HepG2 (cell line): ENCODE data around the gene KIF26B. TPM values are rescaled to one million over a fixed set of nuclear protein-coding genes. Genes with fewer than 3 reads are reported as not detected.

Source experiments
- ATAC-seq: fragments of 200-7000 bp; cut with Tn5 transposase; 3 replicates; pipeline ENCODE4 v1.9.1; 2020; ENCODE audit warnings: mild to moderate bottlenecking, moderate library complexity
- BruUV-seq: library from RNA; stranded (reverse); fragments of 400-500 nt; replicated peaks from 2 replicates; lab custom pipeline; 2021; lab: Mats Ljungman, UMichigan
- CTCF ChIA-PET: fragments of 300-600 bp; formaldehyde crosslinking; extraction: SDS; loops from one replicate; lab custom pipeline; 2021; ENCODE audit warnings: low total read pairs, inconsistent platforms, low intra/inter-chr PET ratio; lab: Yijun Ruan, JAX
- POLR2A ChIA-PET: fragments of 350-600 bp; sonication (Branson Sonifier 250); formaldehyde crosslinking; loops from one replicate; lab custom pipeline; 2020; ENCODE audit warnings: antibody characterized with exemption, inconsistent platforms; lab: Yijun Ruan, JAX
- DNase-seq: peaks from one replicate; pipeline ENCODE4 v3.0.0-alpha.2; 2015; ENCODE audit warnings: low spot score
- FAIRE-seq: peaks from 3 replicates; lab custom pipeline; 2011; peaks lifted over from hg19 to GRCh38; lab: Jason Lieb, UNC
- H2AFZ ChIP-seq: one replicate; pipeline ENCODE4 v1.6.1; 2011; ENCODE audit warnings: low read length, inconsistent platforms
- H3K27ac ChIP-seq: fragments of 300-600 bp; 3 replicates; pipeline ENCODE4 v1.8.0; 2011; ENCODE audit warnings: mixed run types, mild to moderate bottlenecking, mixed read lengths, low read length, inconsistent platforms; ENCODE audit not compliant: insufficient read depth; ENCODE audit errors: extremely low read length
- H3K27me3 ChIP-seq, 2 experiments: fragments of 200-600 bp in 1 of 2; 2 replicates in 1 of 2; 3 replicates in 1 of 2; pipeline versions ENCODE4 v1.6.0 to v1.8.0; 2011; ENCODE audit warnings: low read length in 2 of 2, mild to moderate bottlenecking in 2 of 2, moderate library complexity in 2 of 2, inconsistent platforms in 1 of 2; ENCODE audit not compliant: insufficient read depth in 2 of 2, control insufficient read depth in 1 of 2
- H3K36me3 ChIP-seq, 2 experiments: fragments of 200-600 bp in 1 of 2; replicated peaks in 1 of 2; 2 replicates in 1 of 2; 3 replicates in 1 of 2; pipeline versions ENCODE4 v1.5.1 to v1.8.0; 2011; ENCODE audit warnings: low read length in 2 of 2, inconsistent platforms in 1 of 2; ENCODE audit not compliant: insufficient read depth in 2 of 2, control insufficient read depth in 1 of 2
- H3K4me1 ChIP-seq: 2 replicates; pipeline ENCODE4 v1.5.1; 2012; ENCODE audit warnings: low read length, inconsistent platforms; ENCODE audit not compliant: insufficient read depth
- H3K4me2 ChIP-seq: 2 replicates; pipeline ENCODE4 v1.6.0; 2011; ENCODE audit warnings: low read depth, low read length, inconsistent platforms
- H3K4me3 ChIP-seq, 3 experiments: fragments of 200-600 bp in 1 of 3; sonication (generic), shearing (Covaris generic) in 1 of 3; replicated peaks in 1 of 3; 2 replicates each; pipeline ENCODE4 v1.5.1; 2011 to 2016; ENCODE audit warnings: low read length in 3 of 3, inconsistent platforms in 2 of 3, low read depth in 2 of 3, mild to moderate bottlenecking in 2 of 3, control low read depth in 1 of 3, mixed read lengths in 1 of 3; ENCODE audit not compliant: insufficient read depth in 1 of 3
- H3K79me2 ChIP-seq: one replicate; pipeline ENCODE4 v1.6.1; 2011; ENCODE audit warnings: low read length, inconsistent platforms; ENCODE audit not compliant: insufficient read depth
- H3K9ac ChIP-seq: 2 replicates; pipeline ENCODE4 v1.6.0; 2011; ENCODE audit warnings: mild to moderate bottlenecking, low read depth, low read length, inconsistent platforms; ENCODE audit not compliant: insufficient read depth
- H3K9me3 ChIP-seq: 2 replicates; pipeline ENCODE4 v1.5.1; 2012; ENCODE audit warnings: mild to moderate bottlenecking, low read length
- H4K20me1 ChIP-seq: 2 replicates; pipeline ENCODE4 v1.6.0; 2011; ENCODE audit warnings: inconsistent platforms, mild to moderate bottlenecking, low read length, moderate library complexity; ENCODE audit not compliant: insufficient read depth
- HCFC1 ChIP-seq: fragments of 150-350 bp; IDR thresholded peaks from 2 replicates; pipeline ENCODE4 v1.6.1; 2014; ENCODE audit warnings: low read depth, low read length
- HHEX ChIP-seq: IDR thresholded peaks from 2 replicates; pipeline ENCODE4 v1.6.1; 2016; ENCODE audit warnings: control low read depth
- HOXA9 ChIP-seq: sonication (generic); formaldehyde crosslinking; IDR thresholded peaks from 2 replicates; pipeline ENCODE4 v1.8.1; 2022; ENCODE audit warnings: missing genetic modification reagents, mild to moderate bottlenecking, moderate library complexity, borderline replicate concordance
- POLR2AphosphoS2 ChIP-seq: IDR thresholded peaks from 2 replicates; pipeline ENCODE4 v1.6.1; 2011; ENCODE audit warnings: low read depth, low read length, improper control_type of control experiment
- PPARG ChIP-seq: conservative IDR thresholded peaks from 2 replicates; pipeline ENCODE4 v1.6.1; 2016; ENCODE audit warnings: missing biosample characterization, missing genetic modification reagents
- RAD51 ChIP-seq: fragments of 450-650 bp; IDR thresholded peaks from 2 replicates; pipeline ENCODE4 v1.6.1; 2016; ENCODE audit warnings: borderline replicate concordance
- RCOR2 ChIP-seq: IDR thresholded peaks from 2 replicates; pipeline ENCODE4 v1.6.1; 2016; ENCODE audit warnings: missing biosample characterization, missing genetic modification reagents
- REL ChIP-seq: sonication (generic); formaldehyde crosslinking; conservative IDR thresholded peaks from 2 replicates; pipeline ENCODE4 v1.8.0; 2022; ENCODE audit warnings: mild to moderate bottlenecking, missing genetic modification reagents, moderate library complexity
- THRA ChIP-seq: sonication (generic); formaldehyde crosslinking; IDR thresholded peaks from 2 replicates; pipeline ENCODE4 v1.4.0; 2020; ENCODE audit warnings: missing genetic modification reagents, borderline replicate concordance
- XBP1 ChIP-seq: sonication (generic); formaldehyde crosslinking; IDR thresholded peaks from 2 replicates; pipeline ENCODE4 v1.5.0; 2020; ENCODE audit warnings: missing genetic modification reagents
- ZBTB38 ChIP-seq: sonication (generic); formaldehyde crosslinking; IDR thresholded peaks from 2 replicates; pipeline ENCODE4 v1.5.1; 2020; ENCODE audit warnings: mild to moderate bottlenecking, missing genetic modification reagents
- ZNF576 ChIP-seq: sonication (generic); formaldehyde crosslinking; IDR thresholded peaks from 2 replicates; pipeline ENCODE4 v1.4.0; 2020; ENCODE audit warnings: mild to moderate bottlenecking, missing genetic modification reagents
- ZXDC ChIP-seq: sonication (generic); formaldehyde crosslinking; IDR thresholded peaks from 2 replicates; pipeline ENCODE4 v1.5.0; 2020; ENCODE audit warnings: mild to moderate bottlenecking, missing genetic modification reagents
- WGBS: methylation state at CpG from one replicate; pipeline ENCODE4 v1.1.6; 2017; ENCODE audit warnings: low lambda C conversion rate; 5-methylcytosine and 5-hydroxymethylcytosine counted together
- in situ Hi-C: cut with HindIII; loops from 2 replicates; pipeline ENCODE4 v1.10.0; 2017; ENCODE audit warnings: low pct_unique_long_range_greater_than_20kb; ENCODE audit not compliant: extremely low pct_ligation_motif_present
- intact Hi-C: fragments of 100-400 bp; cut with micrococcal nuclease; formaldehyde crosslinking; loops from one replicate; pipeline ENCODE4 v1.10.0; 2022; ENCODE audit not compliant: unreplicated experiment
- polyA plus RNA-seq, 8 experiments: library from polyadenylated mRNA; depleted of rRNA in 3 of 8; stranded (reverse) in 7 of 8; unstranded in 1 of 8; fragments of >200 nt; fragmentation: Illumina TruSeq in 4 of 8; extraction: Trizol in 4 of 8; gene quantifications; 2 replicates each; pipeline versions ENCODE4 v1.2.1 to v1.2.3, GENCODE V29; 2011 to 2016; ENCODE audit warnings: low read depth in 4 of 8, missing spikeins in 1 of 8, mixed read lengths in 1 of 8; ENCODE audit not compliant: insufficient read depth in 1 of 8
- total RNA-seq, 5 experiments: library from RNA; depleted of rRNA; stranded (reverse); fragments of >200 nt; fragmentation: Illumina TruSeq; extraction: Trizol; gene quantifications; 2 replicates each; pipeline ENCODE4 v1.2.3, GENCODE V29; 2016; ENCODE audit warnings: low read depth in 1 of 5
- TF ChIP-seq, protein P1 (sequence below): sonication (generic); formaldehyde crosslinking; IDR thresholded peaks from 2 replicates; pipeline ENCODE4 v1.4.0; 2020; ENCODE audit warnings: mild to moderate bottlenecking, missing genetic modification reagents
- TF ChIP-seq, protein P2 (sequence below): IDR thresholded peaks from 2 replicates; pipeline ENCODE4 v1.6.1; 2012; ENCODE audit warnings: low read depth, low read length, improper control_type of control experiment
- TF ChIP-seq, protein P3 (sequence below): sonication (generic); formaldehyde crosslinking; IDR thresholded peaks from 2 replicates; pipeline ENCODE4 v1.4.0; 2020; ENCODE audit warnings: low read depth, mild to moderate bottlenecking, missing genetic modification reagents

Gene KIF26B
- total and polyA plus RNA-seq, 2 of the 13 experiments (the other 11 are each of a cell fraction or from before 2014, with no cell fraction given): 0.08 to 0.09 TPM

GRCh38 chr1:245386297-245386971, 231.6 kb downstream of the KIF26B start (continued):
- TF ChIP-seq THRA (CRISPR knock-in tag) (no peak), ZBTB38 (no peak), ZXDC (no peak)

- no peaks in the 10 kb centered on the region for H3K27me3 ChIP-seq
- no peaks in the 10 kb centered on the region for H4K20me1 ChIP-seq
- DNase-seq (no peak), FAIRE-seq (no peak), ATAC-seq (no peak)
- H2AFZ ChIP-seq: no peak overlapping the region
- no peak overlapping the region for H3K27ac ChIP-seq
- BruUV-seq: no TSS peak
- no peak overlapping the region for H3K9ac ChIP-seq
- POLR2A ChIA-PET: no interaction called here
- H3K79me2 ChIP-seq: no peaks in the 10 kb centered on the region
- no peaks in the 10 kb centered on the region for H3K9me3 ChIP-seq
- CTCF ChIA-PET: no interaction called here
- no peaks in the 10 kb centered on the region for H3K36me3 ChIP-seq
- in situ Hi-C loops: no loop called here
- intact Hi-C loops: no loop called here
- 52% methylated on average over 3 of the region's 3 CpGs for WGBS
- peaks cover 25% of the 10 kb centered on the region for H3K4me1 ChIP-seq
- no peak overlapping the region for H3K4me3 ChIP-seq
- no peak overlapping the region for H3K4me2 ChIP-seq
- TF ChIP-seq, protein P1, sequence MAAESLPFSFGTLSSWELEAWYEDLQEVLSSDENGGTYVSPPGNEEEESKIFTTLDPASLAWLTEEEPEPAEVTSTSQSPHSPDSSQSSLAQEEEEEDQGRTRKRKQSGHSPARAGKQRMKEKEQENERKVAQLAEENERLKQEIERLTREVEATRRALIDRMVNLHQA (CRISPR knock-in tag): no peak
- TF ChIP-seq HOXA9 (CRISPR knock-in tag) (no peak), HCFC1 (no peak), RCOR2 (CRISPR knock-in tag) (no peak), HHEX (no peak), PPARG (CRISPR knock-in tag) (no peak), ZNF576 (no peak), XBP1 (CRISPR knock-in tag) (no peak), POLR2AphosphoS2 (no peak), REL (CRISPR knock-in tag) (no peak), RAD51 (no peak)
- TF ChIP-seq, protein P2, sequence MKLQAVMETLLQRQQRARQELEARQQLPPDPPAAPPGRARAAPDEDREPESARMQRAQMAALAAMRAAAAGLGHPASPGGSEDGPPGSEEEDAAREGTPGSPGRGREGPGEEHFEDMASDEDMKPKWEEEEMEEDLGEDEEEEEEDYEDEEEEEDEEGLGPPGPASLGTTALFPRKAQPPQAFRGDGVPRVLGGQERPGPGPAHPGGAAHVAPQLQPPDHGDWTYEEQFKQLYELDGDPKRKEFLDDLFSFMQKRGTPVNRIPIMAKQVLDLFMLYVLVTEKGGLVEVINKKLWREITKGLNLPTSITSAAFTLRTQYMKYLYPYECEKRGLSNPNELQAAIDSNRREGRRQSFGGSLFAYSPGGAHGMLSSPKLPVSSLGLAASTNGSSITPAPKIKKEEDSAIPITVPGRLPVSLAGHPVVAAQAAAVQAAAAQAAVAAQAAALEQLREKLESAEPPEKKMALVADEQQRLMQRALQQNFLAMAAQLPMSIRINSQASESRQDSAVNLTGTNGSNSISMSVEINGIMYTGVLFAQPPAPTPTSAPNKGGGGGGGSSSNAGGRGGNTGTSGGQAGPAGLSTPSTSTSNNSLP: no peak
- TF ChIP-seq, protein P3, sequence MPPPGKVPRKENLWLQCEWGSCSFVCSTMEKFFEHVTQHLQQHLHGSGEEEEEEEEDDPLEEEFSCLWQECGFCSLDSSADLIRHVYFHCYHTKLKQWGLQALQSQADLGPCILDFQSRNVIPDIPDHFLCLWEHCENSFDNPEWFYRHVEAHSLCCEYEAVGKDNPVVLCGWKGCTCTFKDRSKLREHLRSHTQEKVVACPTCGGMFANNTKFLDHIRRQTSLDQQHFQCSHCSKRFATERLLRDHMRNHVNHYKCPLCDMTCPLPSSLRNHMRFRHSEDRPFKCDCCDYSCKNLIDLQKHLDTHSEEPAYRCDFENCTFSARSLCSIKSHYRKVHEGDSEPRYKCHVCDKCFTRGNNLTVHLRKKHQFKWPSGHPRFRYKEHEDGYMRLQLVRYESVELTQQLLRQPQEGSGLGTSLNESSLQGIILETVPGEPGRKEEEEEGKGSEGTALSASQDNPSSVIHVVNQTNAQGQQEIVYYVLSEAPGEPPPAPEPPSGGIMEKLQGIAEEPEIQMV (CRISPR knock-in tag): no peak
Measured at GRCh38 chr1:245388687-245389086, 233.9 kb downstream of the KIF26B start.
